Breast epithelium (tissue), 3 donors: Measurements from ENCODE around the gene SFTA2.

Source experiments
- CTCF ChIP-seq, 3 donors: fragments of 450-650 bp; IDR thresholded peaks; one replicate each; pipeline ENCODE4 v1.5.1; 2016 to 2017; ENCODE audit warnings: antibody characterized with exemption in 3 of 3, mild to moderate bottlenecking in 3 of 3, moderate library complexity in 3 of 3
- POLR2A ChIP-seq: fragments of 450-650 bp; IDR thresholded peaks from one replicate; pipeline ENCODE4 v1.6.1; 2016; ENCODE audit warnings: antibody characterized with exemption, mild to moderate bottlenecking, moderate library complexity

- TF ChIP-seq POLR2A, result no peak
- no peak for TF ChIP-seq CTCF (IDR thresholded peaks at IDR 0.05)
These were observed 46.4 kb downstream of the SFTA2 start for GRCh38 chr6:30885481-30885998.
